GM12892 (cell line): Measurements from ENCODE around the gene KBTBD13.

Experiments used
- POLR2A ChIP-seq: IDR thresholded peaks from 2 replicates; pipeline ENCODE4 v1.6.1; 2011; ENCODE audit warnings: low read depth, low read length, control low read depth
- TAF1 ChIP-seq: IDR thresholded peaks from 2 replicates; pipeline ENCODE4 v1.6.1; 2011; ENCODE audit warnings: low read depth, mild to moderate bottlenecking, control low read depth, low read length, borderline replicate concordance

DNA sequence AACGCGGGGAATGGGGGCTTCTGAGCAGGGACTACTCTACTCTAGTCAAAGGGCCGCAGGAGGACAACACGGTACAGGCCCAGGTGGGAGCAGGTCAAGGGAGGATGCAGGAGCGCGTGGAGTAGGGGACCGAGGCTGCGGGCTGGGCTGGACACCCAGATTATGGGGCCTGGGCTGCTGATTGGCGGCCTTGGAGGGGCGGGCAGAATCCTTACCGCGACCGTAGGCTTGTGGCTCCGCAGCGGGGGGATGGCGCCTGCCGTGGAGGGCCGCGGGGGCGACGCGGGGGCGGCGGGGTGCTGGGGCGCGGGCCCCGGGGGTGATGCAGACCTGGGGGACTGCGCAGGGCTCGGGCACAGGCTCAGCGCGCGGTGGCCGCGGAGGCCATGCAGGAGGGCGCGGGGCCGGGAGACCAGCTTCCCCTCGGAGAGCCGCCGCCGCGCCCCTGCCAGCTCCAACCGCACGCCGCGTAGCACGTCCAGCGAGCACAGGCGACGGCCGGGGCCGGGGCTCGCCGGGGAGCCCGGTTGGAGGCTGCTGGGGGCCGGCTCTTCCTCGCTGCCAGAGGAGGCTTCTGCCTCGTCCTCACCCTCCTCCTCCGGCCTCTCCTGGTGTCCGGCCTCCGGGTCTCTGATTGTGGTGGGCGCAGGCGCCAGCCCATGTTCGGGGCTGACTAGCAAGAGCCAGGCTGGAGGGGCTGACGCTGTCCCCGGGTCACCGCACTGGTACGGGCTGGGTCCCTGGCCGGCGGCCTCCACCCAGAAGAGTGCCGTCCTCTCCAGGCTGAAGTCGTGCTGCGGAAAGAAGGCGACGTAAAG is 25.6 kb downstream of the KBTBD13 start:
- TF ChIP-seq POLR2A = no peak
- no peak for TF ChIP-seq TAF1
